Ascending aorta (tissue), 2 donors: Measurements from ENCODE around the gene ATAD3A. TPM values are rescaled to one million over a fixed set of nuclear protein-coding genes. Genes with fewer than 3 reads are reported as not detected.

Source experiments
- DNase-seq, 2 donors: peaks; one replicate each; pipeline ENCODE4 v3.0.0-alpha.2; 2019; ENCODE audit warnings: low spot score in 2 of 2
- H3K27ac ChIP-seq, 2 donors: fragments of 200-600 bp; sonication (generic); one replicate each; pipeline ENCODE4 v1.5.1; 2016 to 2017; ENCODE audit warnings: mild to moderate bottlenecking in 1 of 2
- H3K27me3 ChIP-seq: fragments of 200-600 bp; sonication (generic); one replicate; pipeline ENCODE4 v1.5.1; 2017
- H3K36me3 ChIP-seq, 2 donors: fragments of 200-600 bp; sonication (generic); one replicate each; pipeline ENCODE4 v1.5.1; 2016
- H3K4me1 ChIP-seq, 2 donors: fragments of 200-600 bp; sonication (generic); one replicate each; pipeline ENCODE4 v1.5.1; 2016 to 2017; ENCODE audit warnings: mild to moderate bottlenecking in 1 of 2
- H3K4me3 ChIP-seq, 2 donors: fragments of 200-600 bp; sonication (generic); one replicate each; pipeline ENCODE4 v1.5.1; 2016 to 2017; ENCODE audit warnings: mild to moderate bottlenecking in 1 of 2
- H3K9me3 ChIP-seq, 2 donors: fragments of 200-600 bp; sonication (generic); one replicate each; pipeline ENCODE4 v1.5.1; 2016
- CTCF ChIP-seq, 3 experiments: fragments of 200-600 bp in 2 of 3; fragments of 450-650 bp in 1 of 3; sonication (generic) in 2 of 3; IDR thresholded peaks; one replicate each; pipeline ENCODE4 v1.5.1; 2016 to 2019; ENCODE audit warnings: antibody characterized with exemption in 3 of 3, mild to moderate bottlenecking in 1 of 3, moderate library complexity in 1 of 3
- intact Hi-C: fragments of 100-400 bp; cut with DNase I; formaldehyde crosslinking; loops from one replicate; pipeline ENCODE4 v1.15.1; 2023
- total RNA-seq: library from RNA; depleted of rRNA; stranded (reverse); fragments of >200 nt; gene quantifications from one replicate; pipeline ENCODE4 v1.1.0, GENCODE V29; 2016

Gene ATAD3A
- total RNA-seq, 1 donor from 2014 or later, result 46.3 TPM

- no peak for TF ChIP-seq CTCF (IDR thresholded peaks at IDR 0.05)
- Histone ChIP-seq H3K27me3 (no peaks in the 10 kb centered on the region), H3K4me3 (no peak overlapping the region), H3K9me3 (peaks cover 0 to 12% of the 10 kb centered on the region in 2 donors), H3K27ac (no peak overlapping the region), H3K36me3 (peaks cover 0 to 11% of the 10 kb centered on the region in 2 donors), H3K4me1 (peaks cover 3 to 7% of the 10 kb centered on the region in 2 donors)
- no peak for DNase-seq
- intact Hi-C loops, result no loop called here
These were observed 22.6 kb downstream of the ATAD3A start for GRCh38 chr1:1534401-1535154.

- peaks cover 0 to 7% of the 10 kb centered on the region in 2 donors for H3K36me3 ChIP-seq
- peaks cover 0 to 12% of the 10 kb centered on the region in 2 donors for H3K9me3 ChIP-seq
- no peak overlapping the region for H3K27ac ChIP-seq
- no peak for DNase-seq
- no peaks in the 10 kb centered on the region for H3K27me3 ChIP-seq
- intact Hi-C loops, result no loop called here
- peaks cover 3 to 7% of the 10 kb centered on the region in 2 donors for H3K4me1 ChIP-seq
- no peak for TF ChIP-seq CTCF (IDR thresholded peaks at IDR 0.05)
- no peak overlapping the region for H3K4me3 ChIP-seq
These were observed 23.4 kb downstream of the ATAD3A start for GRCh38 chr1:1535201-1536018.

GRCh38 chr1:1536019-1536937 is 24.3 kb downstream of the ATAD3A start:
- Histone ChIP-seq H3K36me3 (peaks cover 0 to 7% of the 10 kb centered on the region in 2 donors), H3K4me1 (peaks cover 3 to 14% of the 10 kb centered on the region in 2 donors), H3K9me3 (peaks cover 0 to 7% of the 10 kb centered on the region in 2 donors), H3K27me3 (no peaks in the 10 kb centered on the region), H3K4me3 (no peak overlapping the region), H3K27ac (no peak overlapping the region)
- TF ChIP-seq CTCF (IDR thresholded peaks at IDR 0.05), result no peak
- intact Hi-C loops, result no loop called here
- DNase-seq, result no peak

GRCh38 chr1:1536938-1537546 is 25.1 kb downstream of the ATAD3A start:
- Histone ChIP-seq H3K4me1 (peaks cover 3 to 14% of the 10 kb centered on the region in 2 donors), H3K27ac (no peak overlapping the region), H3K4me3 (no peak overlapping the region), H3K36me3 (peaks cover 3 to 13% of the 10 kb centered on the region in 2 donors), H3K27me3 (no peaks in the 10 kb centered on the region), H3K9me3 (peaks cover 0 to under 1% of the 10 kb centered on the region in 2 donors)
- intact Hi-C loops, result no loop called here
- DNase-seq, result no peak
- TF ChIP-seq CTCF (IDR thresholded peaks at IDR 0.05), result no peak
